ENCODE data around the gene NUMBL.

The NUMBL gene

DNA sequence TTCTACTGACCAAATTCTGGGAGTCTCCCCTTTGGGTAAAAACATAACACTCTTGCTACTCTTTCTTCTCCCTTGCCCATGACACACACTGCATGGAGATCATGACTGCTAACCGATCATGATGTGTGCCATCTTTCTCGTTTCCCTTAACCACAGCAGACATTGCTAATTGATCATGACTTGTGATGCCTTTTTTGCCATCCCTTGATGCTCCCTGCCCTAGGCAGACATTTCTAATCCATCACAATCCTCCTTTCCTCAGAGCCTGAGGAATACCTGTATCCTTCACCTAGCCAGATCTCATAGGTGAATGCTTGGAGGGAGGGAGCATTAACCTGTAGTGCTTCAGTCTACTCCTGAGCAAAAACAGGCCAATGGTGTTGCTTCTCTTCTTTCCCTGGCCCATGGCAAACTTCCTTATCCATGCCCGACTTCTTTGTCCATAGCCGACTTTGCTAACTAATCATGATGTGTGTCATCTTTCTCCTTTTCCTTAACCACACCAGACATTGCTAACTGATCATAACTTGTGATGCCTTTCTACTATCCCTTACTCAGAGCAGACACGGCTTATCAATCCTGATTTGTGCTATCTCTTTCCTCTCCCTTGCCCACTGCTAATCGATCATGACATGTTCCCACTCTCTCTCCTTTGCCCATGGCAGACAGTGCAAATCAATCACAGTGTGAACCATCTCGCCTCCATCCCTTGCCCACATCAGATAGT, 17.7 kb downstream of the NUMBL start:
- TF ChIP-seq, protein P1, sequence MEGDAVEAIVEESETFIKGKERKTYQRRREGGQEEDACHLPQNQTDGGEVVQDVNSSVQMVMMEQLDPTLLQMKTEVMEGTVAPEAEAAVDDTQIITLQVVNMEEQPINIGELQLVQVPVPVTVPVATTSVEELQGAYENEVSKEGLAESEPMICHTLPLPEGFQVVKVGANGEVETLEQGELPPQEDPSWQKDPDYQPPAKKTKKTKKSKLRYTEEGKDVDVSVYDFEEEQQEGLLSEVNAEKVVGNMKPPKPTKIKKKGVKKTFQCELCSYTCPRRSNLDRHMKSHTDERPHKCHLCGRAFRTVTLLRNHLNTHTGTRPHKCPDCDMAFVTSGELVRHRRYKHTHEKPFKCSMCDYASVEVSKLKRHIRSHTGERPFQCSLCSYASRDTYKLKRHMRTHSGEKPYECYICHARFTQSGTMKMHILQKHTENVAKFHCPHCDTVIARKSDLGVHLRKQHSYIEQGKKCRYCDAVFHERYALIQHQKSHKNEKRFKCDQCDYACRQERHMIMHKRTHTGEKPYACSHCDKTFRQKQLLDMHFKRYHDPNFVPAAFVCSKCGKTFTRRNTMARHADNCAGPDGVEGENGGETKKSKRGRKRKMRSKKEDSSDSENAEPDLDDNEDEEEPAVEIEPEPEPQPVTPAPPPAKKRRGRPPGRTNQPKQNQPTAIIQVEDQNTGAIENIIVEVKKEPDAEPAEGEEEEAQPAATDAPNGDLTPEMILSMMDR (conservative IDR thresholded peaks at IDR 0.05; ENCODE audit: low read depth, low read length) = no peak
- no peak for DNase-seq (ENCODE audit: low read depth)
- no peak overlapping the region for H3K4me3 ChIP-seq (ENCODE audit: low read length)

DNA sequence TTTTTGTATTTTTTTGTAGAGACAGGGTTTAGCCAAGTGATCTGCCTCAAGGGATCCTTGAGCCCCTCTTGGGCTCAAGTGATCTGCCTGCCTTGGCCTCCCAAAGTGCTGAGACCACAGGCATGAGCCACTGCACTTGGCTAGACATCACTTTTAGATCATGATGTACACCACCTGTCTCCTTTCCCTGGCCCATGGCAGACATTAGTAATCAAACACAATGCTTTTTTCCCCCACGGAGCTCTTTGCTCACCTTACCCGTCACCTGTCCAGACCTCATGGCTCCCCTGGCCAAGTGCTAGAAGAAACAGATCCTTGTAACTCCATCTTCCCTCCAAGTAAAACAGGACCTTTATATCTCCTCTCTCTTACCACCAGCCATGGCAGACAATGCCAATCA, 18.4 kb downstream of the NUMBL start:
- TF ChIP-seq, protein P1 (conservative IDR thresholded peaks at IDR 0.05; ENCODE audit: low read depth, low read length) = no peak
- H3K4me3 ChIP-seq (ENCODE audit: low read length) = no peak overlapping the region
- DNase-seq (ENCODE audit: low read depth) = no peak

DNA sequence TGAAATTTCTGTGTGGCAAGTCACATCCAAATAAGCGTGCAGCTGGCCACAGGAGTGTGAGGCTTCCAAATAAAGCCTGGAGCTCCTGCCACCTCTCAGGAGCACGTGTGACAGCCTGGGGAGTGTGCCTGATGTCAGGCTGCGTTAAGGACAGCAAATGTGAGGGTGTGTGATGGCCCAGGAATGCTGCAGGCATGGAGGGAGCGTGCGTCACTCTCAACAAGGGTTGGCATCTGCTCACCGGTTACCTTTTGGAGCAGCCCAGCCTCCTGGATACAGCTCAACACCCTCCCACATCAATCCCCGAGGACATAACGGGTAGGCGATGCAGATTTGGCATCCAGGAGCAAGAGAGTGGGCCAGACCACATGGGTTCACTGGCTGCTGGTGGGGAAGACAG, 19.0 kb downstream of the NUMBL start:
- TF ChIP-seq, protein P1 (conservative IDR thresholded peaks at IDR 0.05; ENCODE audit: low read depth, low read length) = no peak
- no peak overlapping the region for H3K4me3 ChIP-seq (ENCODE audit: low read length)
- DNase-seq (ENCODE audit: low read depth) = no peak

DNA sequence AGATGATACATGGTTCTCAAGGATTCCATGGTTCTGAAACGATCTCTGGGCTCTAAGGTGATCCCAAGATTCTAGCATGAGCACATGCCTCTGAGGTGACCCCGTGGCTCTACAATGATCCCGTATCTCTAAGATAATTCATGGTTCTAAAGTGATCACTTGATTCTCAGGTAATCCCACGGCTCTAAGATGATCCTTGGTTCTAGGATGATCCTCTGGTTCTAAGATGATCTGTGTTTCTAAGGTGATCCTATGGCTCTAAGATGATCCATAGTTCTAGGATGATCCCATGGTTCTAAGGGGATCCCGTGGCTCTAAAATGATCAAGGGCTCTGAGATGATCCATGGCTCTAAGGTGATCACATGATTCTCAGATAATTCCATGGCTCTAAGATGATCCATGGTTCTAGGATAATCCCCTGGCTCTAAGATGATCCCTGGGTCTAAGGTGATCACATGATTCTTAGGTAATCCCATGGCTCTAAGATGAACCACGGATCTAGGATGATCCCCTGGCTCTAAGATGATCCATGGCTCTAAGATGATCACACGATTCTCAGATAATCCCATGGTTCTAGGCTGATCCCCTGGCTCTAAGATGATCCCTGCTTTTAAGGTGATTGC, 21.3 kb downstream of the NUMBL start:
- no peak for DNase-seq (ENCODE audit: low read depth)
- TF ChIP-seq, protein P1 (conservative IDR thresholded peaks at IDR 0.05; ENCODE audit: low read depth, low read length) = no peak

DNA sequence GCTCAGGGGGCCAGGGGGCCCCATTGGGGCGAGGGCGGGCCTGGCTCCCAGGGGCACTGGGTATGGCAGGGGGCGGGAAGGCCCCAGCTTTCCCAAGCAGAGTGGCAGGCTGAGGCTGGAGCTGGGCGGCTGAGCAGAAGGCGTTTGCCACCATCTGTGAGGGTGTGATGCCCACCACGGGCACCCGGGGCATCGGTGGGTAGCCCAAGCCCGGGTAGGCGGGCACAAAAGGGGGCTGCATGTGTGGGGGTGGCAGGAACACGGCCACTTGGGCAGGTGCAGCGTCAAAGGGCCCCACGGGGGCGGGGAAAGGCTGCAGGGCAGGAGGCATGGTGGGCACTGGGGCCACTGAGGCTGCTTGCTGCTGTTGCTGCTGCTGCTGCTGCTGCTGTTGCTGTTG, 22.8 kb downstream of the NUMBL start:
- DNase-seq (ENCODE audit: low read depth) = no peak
- TF ChIP-seq, protein P1 (conservative IDR thresholded peaks at IDR 0.05; ENCODE audit: low read depth, low read length) = no peak
- no peak overlapping the region for H3K4me3 ChIP-seq (ENCODE audit: low read length)

More for the DNA sequence above, 21.3 kb downstream of the NUMBL start:
- H3K4me3 ChIP-seq (ENCODE audit: low read length) = no peak overlapping the region

DNA sequence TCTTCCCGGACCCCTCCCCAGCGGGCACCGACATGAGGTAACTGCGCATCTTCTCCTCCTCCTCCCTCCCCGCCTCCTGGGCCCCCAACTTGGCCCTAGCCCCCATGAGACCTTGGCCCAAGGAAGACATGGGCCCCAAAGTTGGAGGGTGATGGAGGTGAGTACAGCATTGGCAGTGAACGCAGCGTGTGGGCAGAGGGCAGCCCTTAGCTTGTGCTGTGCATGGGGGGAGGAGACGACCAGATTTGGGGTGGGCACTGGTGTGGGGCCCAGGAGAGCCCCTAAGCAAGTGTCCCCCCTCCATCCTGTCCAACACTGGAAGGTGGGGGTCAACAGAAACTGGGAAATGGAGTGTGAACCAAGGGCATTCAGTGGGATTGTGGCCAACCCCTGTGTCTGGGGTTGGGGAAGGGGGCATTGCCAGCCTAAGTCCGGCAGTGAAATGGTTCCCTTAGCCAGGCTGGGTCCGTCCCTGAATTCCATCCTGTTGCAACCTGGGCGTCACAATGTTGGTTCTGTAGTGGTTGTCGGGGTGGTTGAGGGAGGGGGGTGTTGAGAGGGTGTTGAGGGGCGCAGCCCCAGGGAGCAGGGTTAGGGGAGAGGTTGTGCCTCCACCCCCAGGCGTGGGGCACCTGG, 23.5 kb downstream of the NUMBL start:
- DNase-seq (ENCODE audit: low read depth) = no peak
- TF ChIP-seq, protein P1 (conservative IDR thresholded peaks at IDR 0.05; ENCODE audit: low read depth, low read length) = no peak
- H3K4me3 ChIP-seq (ENCODE audit: low read length) = no peak overlapping the region
